Measurements from ENCODE around the gene BRI3.

The BRI3 gene

GRCh38 chr7:98278936-98279335, 2.5 kb upstream of the BRI3 start:
- DNase-seq, result no peak
- peaks cover 8 to 14% of the 10 kb centered on the region in 2 experiments for H3K36me3 ChIP-seq (ENCODE audit: control insufficient read depth in 1 of 2, insufficient read depth in 2 of 2, low read depth in 1 of 2, low read length in 2 of 2)
- H2BK120ac ChIP-seq (ENCODE audit: low read depth, low read length), result no peak overlapping the region
- H3K4me3 ChIP-seq (ENCODE audit: insufficient read depth in 1 of 2, low read depth in 1 of 2, low read length in 2 of 2), result no peak overlapping the region
- no peak overlapping the region for H3K27ac ChIP-seq (ENCODE audit: low read length, poor library complexity, severe bottlenecking)
- no peak overlapping the region for H3K18ac ChIP-seq (ENCODE audit: low read depth in 1 of 2, low read length in 2 of 2)
- H3K4me2 ChIP-seq (ENCODE audit: low read length, poor library complexity, severe bottlenecking), result no peak overlapping the region
- H4K91ac ChIP-seq (ENCODE audit: low read length), result no peak overlapping the region
- no peaks in the 10 kb centered on the region for H3K79me1 ChIP-seq (replicated peaks; ENCODE audit: low read length, poor library complexity, severe bottlenecking)
- H3K27me3 ChIP-seq (ENCODE audit: control insufficient read depth in 1 of 2, insufficient read depth in 1 of 2, low read length in 2 of 2), result no peaks in the 10 kb centered on the region
- H3K9me3 ChIP-seq (ENCODE audit: control insufficient read depth, low read length), result no peaks in the 10 kb centered on the region
- no peak overlapping the region for H2BK15ac ChIP-seq (ENCODE audit: low read depth, poor library complexity, severe bottlenecking)
- no peak overlapping the region for H2AK5ac ChIP-seq (ENCODE audit: low read length, severe bottlenecking)
- H3K14ac ChIP-seq (ENCODE audit: low read length in 2 of 2), result no peak overlapping the region
- 96% methylated on average over 4 of the region's 4 CpGs for WGBS
- peaks cover 11% of the 10 kb centered on the region for H3K4me1 ChIP-seq (ENCODE audit: control insufficient read depth, insufficient read depth, low read depth, low read length)
- H3K4ac ChIP-seq (ENCODE audit: low read depth in 1 of 2, low read length in 2 of 2), result peak overlapping the region in 1 of 2 experiments; percentile 46
- H3K23ac ChIP-seq (ENCODE audit: low read length in 2 of 2), result no peak overlapping the region
- no peak overlapping the region for H2AFZ ChIP-seq (ENCODE audit: low read depth, low read length)
- H4K8ac ChIP-seq (ENCODE audit: low read length), result no peak overlapping the region
- H2BK12ac ChIP-seq (ENCODE audit: low read length in 2 of 2), result no peak overlapping the region
- H2BK5ac ChIP-seq (ENCODE audit: low read depth, low read length, poor library complexity, severe bottlenecking), result no peak overlapping the region
- H3K9ac ChIP-seq (ENCODE audit: low read length), result no peak overlapping the region

GRCh38 chr7:98280296-98280695, 1.2 kb upstream of the BRI3 start:
- H3K9ac ChIP-seq (ENCODE audit: low read length), result peak overlapping the region; percentile 87
- no peak overlapping the region for H4K8ac ChIP-seq (ENCODE audit: low read length)
- H3K27ac ChIP-seq (ENCODE audit: low read length, poor library complexity, severe bottlenecking), result no peak overlapping the region
- no peaks in the 10 kb centered on the region for H3K9me3 ChIP-seq (ENCODE audit: control insufficient read depth, low read length)
- no peak overlapping the region for H4K91ac ChIP-seq (ENCODE audit: low read length)
- H2AFZ ChIP-seq (ENCODE audit: low read depth, low read length), result no peak overlapping the region
- H3K27me3 ChIP-seq (ENCODE audit: control insufficient read depth in 1 of 2, insufficient read depth in 1 of 2, low read length in 2 of 2), result no peaks in the 10 kb centered on the region
- H3K4me1 ChIP-seq (ENCODE audit: control insufficient read depth, insufficient read depth, low read depth, low read length), result peaks cover 25% of the 10 kb centered on the region
- H2BK5ac ChIP-seq (ENCODE audit: low read depth, low read length, poor library complexity, severe bottlenecking), result no peak overlapping the region
- peaks cover 18 to 19% of the 10 kb centered on the region in 2 experiments for H3K36me3 ChIP-seq (ENCODE audit: control insufficient read depth in 1 of 2, insufficient read depth in 2 of 2, low read depth in 1 of 2, low read length in 2 of 2)
- no peak overlapping the region for H3K18ac ChIP-seq (ENCODE audit: low read depth in 1 of 2, low read length in 2 of 2)
- H3K4me2 ChIP-seq (ENCODE audit: low read length, poor library complexity, severe bottlenecking), result peak overlapping the region; percentile 98
- no peak overlapping the region for H3K23ac ChIP-seq (ENCODE audit: low read length in 2 of 2)
- H3K4me3 ChIP-seq (ENCODE audit: insufficient read depth in 1 of 2, low read depth in 1 of 2, low read length in 2 of 2), result peak overlapping the region in 1 of 2 experiments; percentile 84
- H2BK12ac ChIP-seq (ENCODE audit: low read length in 2 of 2), result no peak overlapping the region
- no peak overlapping the region for H2AK5ac ChIP-seq (ENCODE audit: low read length, severe bottlenecking)
- H3K79me1 ChIP-seq (replicated peaks; ENCODE audit: low read length, poor library complexity, severe bottlenecking), result no peaks in the 10 kb centered on the region
- no peak overlapping the region for H2BK120ac ChIP-seq (ENCODE audit: low read depth, low read length)
- 63% methylated on average over 7 of the region's 7 CpGs for WGBS
- H3K14ac ChIP-seq (ENCODE audit: low read length in 2 of 2), result no peak overlapping the region
- H3K4ac ChIP-seq (ENCODE audit: low read depth in 1 of 2, low read length in 2 of 2), result no peak overlapping the region
- no peak overlapping the region for H2BK15ac ChIP-seq (ENCODE audit: low read depth, poor library complexity, severe bottlenecking)
- DNase-seq, result no peak

GRCh38 chr7:98281757-98282606, 496 bp downstream of the BRI3 start:
- Histone ChIP-seq H3K9ac (ENCODE audit: low read length) (peak overlapping the region; percentile 95), H3K79me1 (replicated peaks; ENCODE audit: low read length, poor library complexity, severe bottlenecking) (peaks cover 2% of the 10 kb centered on the region), H3K4me3 (ENCODE audit: insufficient read depth in 1 of 2, low read depth in 1 of 2, low read length in 2 of 2) (peak overlapping the region; percentile 76 to 91), H2BK120ac (ENCODE audit: low read depth, low read length) (peak overlapping the region; percentile 86), H4K91ac (ENCODE audit: low read length) (peak overlapping the region; percentile 77), H3K18ac (ENCODE audit: low read depth in 1 of 2, low read length in 2 of 2) (peak overlapping the region; percentile 40 to 93), H2AK5ac (ENCODE audit: low read length, severe bottlenecking) (no peak overlapping the region), H2BK12ac (ENCODE audit: low read length in 2 of 2) (peak overlapping the region in 1 of 2 experiments; percentile 21), H2BK15ac (ENCODE audit: low read depth, poor library complexity, severe bottlenecking) (peak overlapping the region; percentile 26), H3K4ac (ENCODE audit: low read depth in 1 of 2, low read length in 2 of 2) (peak overlapping the region; percentile 66 to 85), H3K27me3 (ENCODE audit: control insufficient read depth in 1 of 2, insufficient read depth in 1 of 2, low read length in 2 of 2) (no peaks in the 10 kb centered on the region), H3K27ac (ENCODE audit: low read length, poor library complexity, severe bottlenecking) (peak overlapping the region; percentile 0), H3K23ac (ENCODE audit: low read length in 2 of 2) (peak overlapping the region; percentile 37 to 95), H3K4me1 (ENCODE audit: control insufficient read depth, insufficient read depth, low read depth, low read length) (peaks cover 40% of the 10 kb centered on the region), H2BK5ac (ENCODE audit: low read depth, low read length, poor library complexity, severe bottlenecking) (no peak overlapping the region), H3K36me3 (ENCODE audit: control insufficient read depth in 1 of 2, insufficient read depth in 2 of 2, low read depth in 1 of 2, low read length in 2 of 2) (peaks cover 28 to 30% of the 10 kb centered on the region in 2 experiments), H4K8ac (ENCODE audit: low read length) (peak overlapping the region; percentile 87), H3K14ac (ENCODE audit: low read length in 2 of 2) (peak overlapping the region; percentile 18 to 98), H2AFZ (ENCODE audit: low read depth, low read length) (no peak overlapping the region), H3K4me2 (ENCODE audit: low read length, poor library complexity, severe bottlenecking) (peak overlapping the region; percentile 71), H3K9me3 (ENCODE audit: control insufficient read depth, low read length) (no peaks in the 10 kb centered on the region)
- DNase-seq, result no peak
- WGBS, result 3% methylated on average over 31 of the region's 77 CpGs

DNA sequence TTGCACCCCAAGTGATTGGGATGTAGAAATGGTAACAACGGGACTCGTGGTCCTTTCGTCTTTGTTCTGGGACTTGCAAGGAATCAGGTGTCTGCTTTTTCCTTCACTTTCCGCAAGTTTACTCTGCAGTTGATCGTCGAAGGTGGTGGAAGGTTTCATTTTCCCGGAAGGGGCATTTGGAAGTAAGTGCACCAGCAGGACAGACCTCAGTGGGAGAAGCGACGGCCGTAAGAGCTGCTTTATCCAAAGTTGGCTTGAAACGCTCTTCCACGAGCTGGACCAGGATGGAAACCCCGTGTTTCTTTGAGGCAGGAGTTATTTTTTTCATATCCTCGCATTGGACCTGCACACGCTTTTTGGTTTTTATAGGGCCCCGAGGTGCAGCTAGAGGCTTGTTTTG, 1.2 kb downstream of the BRI3 start:
- Histone ChIP-seq H3K4me1 (ENCODE audit: control insufficient read depth, insufficient read depth, low read depth, low read length) (peaks cover 48% of the 10 kb centered on the region), H3K4ac (ENCODE audit: low read depth in 1 of 2, low read length in 2 of 2) (peak overlapping the region in 1 of 2 experiments; percentile 85), H3K4me3 (ENCODE audit: insufficient read depth in 1 of 2, low read depth in 1 of 2, low read length in 2 of 2) (peak overlapping the region; percentile 76 to 91), H3K27me3 (ENCODE audit: control insufficient read depth in 1 of 2, insufficient read depth in 1 of 2, low read length in 2 of 2) (no peaks in the 10 kb centered on the region), H2BK5ac (ENCODE audit: low read depth, low read length, poor library complexity, severe bottlenecking) (no peak overlapping the region), H4K8ac (ENCODE audit: low read length) (no peak overlapping the region), H2BK15ac (ENCODE audit: low read depth, poor library complexity, severe bottlenecking) (no peak overlapping the region), H2AFZ (ENCODE audit: low read depth, low read length) (no peak overlapping the region), H3K18ac (ENCODE audit: low read depth in 1 of 2, low read length in 2 of 2) (peak overlapping the region in 1 of 2 experiments; percentile 93), H3K4me2 (ENCODE audit: low read length, poor library complexity, severe bottlenecking) (peak overlapping the region; percentile 71), H3K79me1 (replicated peaks; ENCODE audit: low read length, poor library complexity, severe bottlenecking) (peaks cover 2% of the 10 kb centered on the region), H2BK120ac (ENCODE audit: low read depth, low read length) (no peak overlapping the region), H3K23ac (ENCODE audit: low read length in 2 of 2) (peak overlapping the region in 1 of 2 experiments; percentile 95), H3K27ac (ENCODE audit: low read length, poor library complexity, severe bottlenecking) (peak overlapping the region; percentile 30), H3K36me3 (ENCODE audit: control insufficient read depth in 1 of 2, insufficient read depth in 2 of 2, low read depth in 1 of 2, low read length in 2 of 2) (peaks cover 30 to 35% of the 10 kb centered on the region in 2 experiments), H3K9ac (ENCODE audit: low read length) (peak overlapping the region; percentile 95), H2AK5ac (ENCODE audit: low read length, severe bottlenecking) (no peak overlapping the region), H3K14ac (ENCODE audit: low read length in 2 of 2) (peak overlapping the region in 1 of 2 experiments; percentile 98), H4K91ac (ENCODE audit: low read length) (no peak overlapping the region), H2BK12ac (ENCODE audit: low read length in 2 of 2) (no peak overlapping the region), H3K9me3 (ENCODE audit: control insufficient read depth, low read length) (no peaks in the 10 kb centered on the region)
- 53% methylated on average over 14 of the region's 16 CpGs for WGBS
- peak; percentile 31 for DNase-seq
